ENCODE results near the gene ANKRD65.
"Not testable (repeated sequence)": the region's sequence is repeated elsewhere in the genome, so short reads cannot be mapped to it uniquely, and the experiment has no call there.

ANKRD65 gene

GRCh38 chr1:1419813-1420653 lies 1.0 kb downstream of the ANKRD65 start:
- no peak for TF ChIP-seq SPI1 (IDR thresholded peaks at IDR 0.05; ENCODE audit: borderline replicate concordance, low read depth)
- TF ChIP-seq GABPA (IDR thresholded peaks at IDR 0.05; ENCODE audit: low read depth), result no peak
- TF ChIP-seq POLR2AphosphoS5 (IDR thresholded peaks at IDR 0.05; ENCODE audit: low read depth), result no peak
- no peak for TF ChIP-seq CTCF (IDR thresholded peaks at IDR 0.05; ENCODE audit: insufficient read depth, low read length)
- TF ChIP-seq, protein P1, sequence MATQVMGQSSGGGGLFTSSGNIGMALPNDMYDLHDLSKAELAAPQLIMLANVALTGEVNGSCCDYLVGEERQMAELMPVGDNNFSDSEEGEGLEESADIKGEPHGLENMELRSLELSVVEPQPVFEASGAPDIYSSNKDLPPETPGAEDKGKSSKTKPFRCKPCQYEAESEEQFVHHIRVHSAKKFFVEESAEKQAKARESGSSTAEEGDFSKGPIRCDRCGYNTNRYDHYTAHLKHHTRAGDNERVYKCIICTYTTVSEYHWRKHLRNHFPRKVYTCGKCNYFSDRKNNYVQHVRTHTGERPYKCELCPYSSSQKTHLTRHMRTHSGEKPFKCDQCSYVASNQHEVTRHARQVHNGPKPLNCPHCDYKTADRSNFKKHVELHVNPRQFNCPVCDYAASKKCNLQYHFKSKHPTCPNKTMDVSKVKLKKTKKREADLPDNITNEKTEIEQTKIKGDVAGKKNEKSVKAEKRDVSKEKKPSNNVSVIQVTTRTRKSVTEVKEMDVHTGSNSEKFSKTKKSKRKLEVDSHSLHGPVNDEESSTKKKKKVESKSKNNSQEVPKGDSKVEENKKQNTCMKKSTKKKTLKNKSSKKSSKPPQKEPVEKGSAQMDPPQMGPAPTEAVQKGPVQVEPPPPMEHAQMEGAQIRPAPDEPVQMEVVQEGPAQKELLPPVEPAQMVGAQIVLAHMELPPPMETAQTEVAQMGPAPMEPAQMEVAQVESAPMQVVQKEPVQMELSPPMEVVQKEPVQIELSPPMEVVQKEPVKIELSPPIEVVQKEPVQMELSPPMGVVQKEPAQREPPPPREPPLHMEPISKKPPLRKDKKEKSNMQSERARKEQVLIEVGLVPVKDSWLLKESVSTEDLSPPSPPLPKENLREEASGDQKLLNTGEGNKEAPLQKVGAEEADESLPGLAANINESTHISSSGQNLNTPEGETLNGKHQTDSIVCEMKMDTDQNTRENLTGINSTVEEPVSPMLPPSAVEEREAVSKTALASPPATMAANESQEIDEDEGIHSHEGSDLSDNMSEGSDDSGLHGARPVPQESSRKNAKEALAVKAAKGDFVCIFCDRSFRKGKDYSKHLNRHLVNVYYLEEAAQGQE (IDR thresholded peaks at IDR 0.05; ENCODE audit: insufficient replicate concordance, low read depth), result no peak
- Histone ChIP-seq H3K27me3 (ENCODE audit: insufficient read depth, poor library complexity, severe bottlenecking) (no peaks in the 10 kb centered on the region), H3K27ac (replicated peaks) (no peak overlapping the region), H3K4me3 (replicated peaks; ENCODE audit: insufficient read depth, low read length) (no peak overlapping the region)
- no peak for DNase-seq (ENCODE audit: low read depth in 1 of 2, low spot score in 1 of 2)

DNA sequence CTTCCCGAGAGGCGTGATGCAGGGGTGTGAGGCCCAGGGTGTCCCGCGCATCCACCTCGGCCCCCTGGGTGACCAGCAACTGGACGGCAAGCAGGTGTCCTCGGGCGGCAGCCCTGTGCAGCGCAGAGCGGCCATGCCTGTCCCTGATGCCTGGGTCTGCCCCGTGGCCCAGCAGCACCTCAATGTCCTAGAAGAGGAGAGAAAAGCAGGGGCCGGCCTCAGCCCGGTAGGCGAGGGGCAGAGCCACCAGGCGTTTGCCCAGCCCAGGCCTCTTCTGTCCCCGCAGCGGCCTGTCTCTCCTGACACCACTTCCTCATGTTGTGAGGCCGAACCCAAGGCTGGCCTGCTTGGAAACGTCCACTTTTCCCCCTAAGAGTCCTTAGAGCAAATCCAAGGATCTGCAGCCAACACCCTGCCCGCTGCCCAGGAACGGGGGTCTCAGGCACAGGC lies 1.7 kb downstream of the ANKRD65 start:
- DNase-seq (ENCODE audit: low read depth in 1 of 2, low spot score in 1 of 2), result no peak
- Histone ChIP-seq H3K4me3 (replicated peaks; ENCODE audit: insufficient read depth, low read length) (no peak overlapping the region), H3K27me3 (ENCODE audit: insufficient read depth, poor library complexity, severe bottlenecking) (no peaks in the 10 kb centered on the region), H3K27ac (replicated peaks) (no peak overlapping the region)
- TF ChIP-seq SPI1 (IDR thresholded peaks at IDR 0.05; ENCODE audit: borderline replicate concordance, low read depth) (no peak), POLR2AphosphoS5 (IDR thresholded peaks at IDR 0.05; ENCODE audit: low read depth) (no peak), GABPA (IDR thresholded peaks at IDR 0.05; ENCODE audit: low read depth) (no peak), CTCF (IDR thresholded peaks at IDR 0.05; ENCODE audit: insufficient read depth, low read length) (no peak)
- TF ChIP-seq, protein P1 (IDR thresholded peaks at IDR 0.05; ENCODE audit: insufficient replicate concordance, low read depth), result no peak

DNA sequence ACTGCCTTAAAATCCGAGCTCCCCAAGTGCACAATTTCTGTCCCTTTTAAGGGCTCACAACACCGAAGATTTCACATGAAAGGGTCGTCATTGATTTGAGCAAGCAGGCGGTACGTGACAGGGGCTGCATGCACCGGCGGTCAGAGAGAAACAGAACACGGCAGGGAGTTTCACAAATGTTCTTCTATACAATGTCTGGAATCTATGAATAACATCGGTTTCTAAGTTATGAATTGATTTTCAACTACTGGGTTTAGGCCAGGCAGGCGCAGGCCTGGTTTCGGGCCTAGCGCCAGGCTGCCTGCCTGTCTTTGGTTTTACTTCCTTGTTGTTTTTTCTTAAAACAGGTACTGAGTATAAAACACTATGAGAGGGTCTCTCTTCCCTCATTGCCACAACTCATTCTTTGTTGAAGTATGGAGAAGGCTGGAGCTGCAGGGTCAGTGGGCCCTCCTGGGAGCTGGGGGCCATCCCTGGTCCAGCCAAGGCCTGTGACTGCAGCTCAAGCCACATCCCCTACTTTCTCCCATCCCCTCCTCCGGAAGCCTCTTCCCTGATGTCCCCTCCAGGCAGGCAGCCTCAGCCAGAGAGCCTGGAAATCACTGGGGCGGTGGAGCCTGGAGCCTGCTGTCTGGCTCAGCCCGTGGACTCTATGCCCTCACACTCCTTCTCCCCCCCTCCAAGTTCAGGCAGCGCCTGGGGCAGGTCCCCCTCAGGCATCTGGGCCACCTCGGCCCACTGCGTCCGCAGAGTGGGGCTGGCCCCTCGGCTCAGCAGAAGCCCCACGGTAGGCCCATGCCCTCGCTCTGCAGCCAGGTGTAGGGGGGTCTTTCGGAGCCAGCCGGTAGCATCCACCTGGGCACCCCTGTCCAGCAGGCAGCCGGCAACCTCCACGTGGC lies 2.4 kb downstream of the ANKRD65 start:
- Histone ChIP-seq H3K4me3 (replicated peaks; ENCODE audit: insufficient read depth, low read length) (no peak overlapping the region), H3K27ac (replicated peaks) (no peak overlapping the region), H3K27me3 (ENCODE audit: insufficient read depth, poor library complexity, severe bottlenecking) (no peaks in the 10 kb centered on the region)
- no peak for DNase-seq (ENCODE audit: low read depth in 1 of 2, low spot score in 1 of 2)
- no peak for TF ChIP-seq GABPA (IDR thresholded peaks at IDR 0.05; ENCODE audit: low read depth)
- no peak for TF ChIP-seq SPI1 (IDR thresholded peaks at IDR 0.05; ENCODE audit: borderline replicate concordance, low read depth)
- TF ChIP-seq POLR2AphosphoS5 (IDR thresholded peaks at IDR 0.05; ENCODE audit: low read depth), result no peak

GRCh38 chr1:1417825-1418463 lies 3.1 kb downstream of the ANKRD65 start:
- H3K27ac ChIP-seq (replicated peaks); H3K27me3 ChIP-seq (ENCODE audit: insufficient read depth, poor library complexity, severe bottlenecking); DNase-seq (ENCODE audit: low read depth in 1 of 2, low spot score in 1 of 2); H3K4me3 ChIP-seq (replicated peaks; ENCODE audit: insufficient read depth, low read length): not testable (repeated sequence)

DNA sequence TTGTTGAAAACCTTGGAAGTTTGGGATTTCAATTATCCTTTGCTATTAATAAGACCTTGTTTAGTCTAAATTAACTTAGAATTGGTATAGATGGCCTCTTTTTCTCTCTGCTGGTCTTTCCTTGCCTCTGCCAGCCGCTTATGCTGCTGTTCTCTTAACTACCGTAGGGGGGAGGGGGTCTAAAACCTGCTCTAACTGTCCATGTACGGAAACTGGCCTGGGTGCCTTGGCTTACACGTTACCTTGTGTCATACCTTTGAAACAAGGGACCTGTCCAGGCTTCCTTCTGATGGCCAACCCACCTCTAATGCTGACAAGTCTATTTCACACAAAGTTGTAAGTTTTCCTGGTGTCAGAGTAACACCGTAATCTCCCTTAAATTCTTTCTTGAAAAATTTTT lies 3.7 kb downstream of the ANKRD65 start:
- not testable (repeated sequence) for H3K27ac ChIP-seq (replicated peaks); H3K4me3 ChIP-seq (replicated peaks; ENCODE audit: insufficient read depth, low read length); DNase-seq (ENCODE audit: low read depth in 1 of 2, low spot score in 1 of 2); H3K27me3 ChIP-seq (ENCODE audit: insufficient read depth, poor library complexity, severe bottlenecking)
